ENCODE measurements around the gene PTGIS.

The PTGIS gene

DNA sequence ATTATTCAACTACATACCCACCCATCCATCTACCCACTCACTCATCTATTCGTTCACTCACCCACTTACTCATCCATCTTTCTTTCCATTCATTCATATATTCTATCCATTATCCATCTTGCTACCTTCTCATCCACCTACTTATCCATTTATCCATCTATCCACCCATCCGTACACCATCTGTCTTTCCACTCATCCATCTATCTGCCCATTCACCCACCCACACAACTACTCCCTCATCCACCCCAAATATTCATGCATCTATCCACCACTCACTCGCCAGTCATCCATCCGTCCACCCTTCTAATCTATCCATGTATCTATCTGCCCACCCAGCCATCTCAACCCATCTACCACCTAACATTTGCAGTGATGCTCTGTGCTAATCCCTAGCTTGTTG is 71.9 kb downstream of the PTGIS start:
- FAIRE-seq, result no peak

DNA sequence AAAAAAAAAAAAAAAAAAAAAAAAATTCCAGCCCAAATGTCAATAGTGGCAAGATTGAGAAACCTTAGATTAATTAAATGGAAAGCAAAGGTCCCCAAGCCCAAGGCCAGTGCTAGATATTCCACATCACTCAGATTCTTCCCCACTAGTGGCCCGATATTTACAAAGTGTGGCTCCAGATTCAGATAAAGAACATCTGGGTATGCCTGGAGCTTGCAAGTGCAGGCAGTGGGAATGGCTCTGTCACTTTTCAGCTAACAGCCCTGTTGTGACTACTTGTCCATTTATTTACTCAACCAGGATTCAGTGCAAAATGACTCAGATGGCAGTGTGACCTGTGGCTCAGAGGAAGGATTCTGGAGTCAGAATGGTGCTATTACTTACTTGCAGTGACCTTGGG is 77.2 kb downstream of the PTGIS start:
- no peak for FAIRE-seq

DNA sequence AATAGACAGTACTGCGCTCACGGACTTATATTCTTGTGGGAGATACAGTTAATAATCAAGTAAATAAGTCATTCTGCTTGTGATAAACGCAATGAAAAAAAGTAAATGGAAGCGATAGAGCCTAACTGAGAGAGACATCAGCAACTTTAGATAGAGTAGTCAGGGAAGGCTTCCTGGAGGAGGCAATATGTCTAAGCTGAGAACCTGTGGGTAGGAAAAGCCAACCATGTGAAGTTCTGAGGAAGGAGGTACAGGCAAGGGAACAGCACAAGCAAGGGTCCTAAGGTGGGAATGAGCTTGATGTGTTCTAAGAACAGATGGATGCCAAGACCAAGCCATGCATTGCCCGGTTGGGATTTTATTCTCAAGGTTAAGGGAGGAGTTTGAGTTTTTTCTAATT is 78.2 kb downstream of the PTGIS start:
- FAIRE-seq, result no peak

DNA sequence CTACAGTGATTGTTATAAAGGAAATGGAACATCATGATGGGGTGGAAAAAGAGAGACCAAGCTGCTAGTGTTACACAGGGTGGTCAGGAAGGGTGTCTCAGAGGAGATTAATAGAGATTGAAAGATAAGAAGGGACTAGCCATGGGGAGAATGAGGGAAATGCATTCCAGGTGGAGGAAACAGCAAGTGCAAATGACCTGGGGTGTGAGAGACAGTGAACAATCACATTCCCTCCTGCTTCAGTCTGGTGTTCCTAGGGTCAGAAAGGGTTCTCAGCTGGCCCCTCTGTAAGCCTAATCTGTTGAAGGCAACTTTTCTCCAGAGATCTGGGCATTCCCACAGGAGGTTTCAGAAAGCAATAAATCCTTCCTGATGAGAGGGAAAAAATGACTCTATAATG is 81.9 kb downstream of the PTGIS start:
- no peak for FAIRE-seq

DNA sequence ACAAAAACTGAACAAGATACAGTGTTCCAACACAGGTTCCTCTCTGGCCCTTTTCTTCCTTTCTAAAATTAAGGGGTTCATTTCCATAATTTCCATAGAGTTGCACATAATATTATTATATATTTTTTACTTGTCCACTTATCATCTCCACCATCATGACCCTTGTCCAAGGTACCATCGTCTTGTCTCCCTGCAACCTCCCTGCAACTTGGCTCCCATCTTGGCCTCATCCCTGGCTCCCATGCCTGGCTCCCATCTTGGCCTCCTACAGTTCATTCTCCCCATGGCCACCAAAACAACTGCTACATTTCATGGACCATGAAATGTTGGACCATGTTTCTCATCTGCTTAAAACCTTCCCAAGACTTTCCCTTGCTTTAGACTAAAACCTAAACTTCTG is 82.4 kb downstream of the PTGIS start:
- no peak for FAIRE-seq

DNA sequence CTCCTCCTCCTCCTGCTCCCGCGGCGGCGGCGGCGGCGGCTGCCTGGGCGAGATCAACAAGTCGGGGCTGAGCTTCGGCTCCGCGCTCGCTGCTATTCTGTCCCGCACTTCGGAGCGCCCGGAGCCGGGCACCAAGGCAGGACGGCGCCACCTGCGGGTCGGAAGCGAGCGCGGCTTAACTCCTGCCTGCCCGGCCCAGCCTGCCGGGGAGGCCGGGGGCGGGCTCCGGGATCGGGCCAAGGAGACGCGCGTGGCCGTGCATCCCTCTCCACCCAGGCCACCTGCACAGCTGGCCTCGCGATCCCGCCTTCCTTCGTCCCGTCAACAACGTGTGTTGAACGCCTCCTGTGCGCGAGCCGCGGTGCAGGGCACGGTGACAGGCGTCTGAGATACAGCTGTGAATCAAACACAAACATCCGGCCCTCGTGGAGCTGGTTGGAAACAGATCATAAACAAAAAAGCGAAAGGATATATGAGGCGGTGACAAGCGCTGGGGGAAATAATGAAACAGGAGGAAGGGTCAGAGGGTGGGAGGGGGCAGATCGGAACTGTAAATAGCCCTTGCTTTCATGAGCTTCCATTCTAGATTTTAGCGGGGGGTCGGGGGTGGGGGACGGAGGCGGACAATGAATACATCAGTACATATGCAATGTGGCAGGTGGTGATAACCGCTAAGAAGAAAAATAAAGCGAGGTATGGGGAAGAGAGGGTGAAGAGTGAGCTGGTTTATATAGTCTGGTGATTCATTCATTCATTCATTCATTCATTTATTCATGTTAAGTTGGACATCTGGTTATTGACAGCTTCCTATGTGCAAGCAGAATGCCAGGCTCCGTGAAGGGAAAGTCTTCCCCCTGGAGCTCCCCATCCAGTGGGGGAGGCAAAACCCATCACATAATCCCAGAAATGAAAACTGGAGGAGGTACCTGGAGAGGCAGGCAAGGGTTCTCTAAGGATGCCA is 83.5 kb downstream of the PTGIS start:
- FAIRE-seq, result no peak

DNA sequence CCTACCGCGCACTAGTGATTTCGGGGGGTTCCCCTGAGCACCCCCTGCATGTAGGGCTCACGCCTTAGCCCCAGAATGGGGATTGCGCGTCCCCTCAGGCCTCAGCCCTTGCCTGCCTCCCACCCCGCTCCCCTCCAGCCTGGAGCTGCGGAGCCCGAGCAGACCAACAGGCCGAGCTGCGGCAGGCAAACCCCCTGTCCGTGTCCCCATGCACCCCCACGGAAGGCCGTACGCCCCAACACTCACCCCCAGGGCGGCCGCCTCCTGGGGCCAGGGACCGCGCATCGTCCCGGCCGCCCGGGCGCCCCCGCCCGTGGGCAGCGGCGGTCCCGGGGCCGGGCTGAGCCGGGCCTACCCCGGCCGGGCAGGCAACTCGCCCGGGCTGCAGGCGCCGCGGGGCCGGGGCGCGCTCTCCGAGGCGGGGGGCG is 84.2 kb downstream of the PTGIS start:
- FAIRE-seq, result no peak

DNA sequence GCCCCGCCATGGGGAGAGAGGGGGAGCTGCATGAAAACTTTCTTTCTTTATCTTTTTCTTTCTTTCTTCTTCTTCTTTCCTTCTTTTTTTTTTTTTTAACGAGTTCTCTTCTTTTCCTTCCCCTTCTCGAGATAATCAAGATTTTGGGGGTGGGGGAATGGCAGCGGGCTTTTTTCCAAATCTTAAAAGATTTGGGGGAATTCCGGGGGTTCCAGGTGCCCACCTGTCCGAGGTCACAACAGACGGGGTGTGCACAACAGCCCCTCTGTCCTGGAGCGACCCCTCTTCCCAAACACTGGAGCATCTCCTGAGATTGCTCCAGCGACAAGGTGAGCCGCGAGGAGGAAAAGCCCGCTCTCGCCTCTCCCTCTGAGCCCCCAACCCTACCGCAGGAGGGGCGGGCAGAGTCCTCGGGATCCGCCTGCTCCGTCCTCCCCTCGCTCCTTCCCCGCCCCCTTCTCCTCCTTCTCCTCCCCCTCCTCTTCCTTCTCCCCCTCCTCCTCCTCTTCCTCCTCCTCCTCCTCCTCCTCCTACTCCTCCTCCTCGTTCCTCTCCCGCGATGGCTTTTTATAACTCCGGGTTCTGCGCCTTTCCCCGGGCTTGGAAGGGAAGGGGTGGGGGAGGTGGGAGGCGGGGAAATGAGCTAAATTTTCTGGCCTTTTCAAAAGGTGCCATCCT is 84.8 kb downstream of the PTGIS start:
- FAIRE-seq, result no peak

DNA sequence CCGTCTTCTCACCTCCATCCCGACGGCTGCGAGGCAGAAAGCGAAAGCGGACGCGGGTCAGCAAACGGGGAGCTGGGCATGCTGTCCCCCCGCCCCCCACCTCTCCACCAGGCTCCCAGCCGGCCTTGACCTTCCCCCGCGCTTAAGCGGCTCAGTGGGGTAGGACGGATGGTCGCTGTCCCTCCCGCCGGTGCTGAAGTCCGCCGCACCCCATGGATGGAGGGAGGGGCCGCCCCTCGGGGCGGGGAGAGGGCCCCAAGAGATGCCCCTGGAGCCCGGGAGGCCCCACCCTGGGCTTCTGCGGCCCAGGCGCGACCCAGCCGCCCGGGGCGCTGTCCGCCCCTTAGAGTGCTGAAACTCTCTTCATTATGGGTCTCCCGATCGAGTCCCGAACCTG is 85.3 kb downstream of the PTGIS start, which contains the start of gene KCNB1:
TSS of gene KCNB1 (minus strand) at position 48 of the 397 bp plus-strand sequence. CDS start 188 bp downstream, outside the sequence.
- FAIRE-seq, result no peak

DNA sequence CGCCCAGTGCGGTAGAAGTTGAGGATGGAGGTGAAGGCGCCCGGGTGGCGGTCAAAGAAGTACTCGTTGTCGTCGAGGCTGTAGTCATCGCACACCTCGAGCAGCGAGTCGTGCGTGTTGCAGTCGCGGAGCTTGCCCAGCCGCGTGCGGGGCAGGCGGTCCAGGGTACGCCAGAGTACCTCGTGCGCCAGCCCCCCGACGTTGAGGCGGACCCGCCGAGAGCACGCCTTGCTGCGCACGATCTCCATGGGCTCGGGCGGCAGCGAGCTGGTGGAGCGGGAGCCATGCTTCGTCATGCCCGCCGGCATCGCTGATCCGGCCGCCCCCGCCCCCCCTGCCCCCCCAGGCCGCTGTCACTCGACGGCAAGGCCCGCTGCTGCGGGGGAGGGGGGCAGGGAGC is 85.8 kb downstream of the PTGIS start:
- FAIRE-seq, result no peak

DNA sequence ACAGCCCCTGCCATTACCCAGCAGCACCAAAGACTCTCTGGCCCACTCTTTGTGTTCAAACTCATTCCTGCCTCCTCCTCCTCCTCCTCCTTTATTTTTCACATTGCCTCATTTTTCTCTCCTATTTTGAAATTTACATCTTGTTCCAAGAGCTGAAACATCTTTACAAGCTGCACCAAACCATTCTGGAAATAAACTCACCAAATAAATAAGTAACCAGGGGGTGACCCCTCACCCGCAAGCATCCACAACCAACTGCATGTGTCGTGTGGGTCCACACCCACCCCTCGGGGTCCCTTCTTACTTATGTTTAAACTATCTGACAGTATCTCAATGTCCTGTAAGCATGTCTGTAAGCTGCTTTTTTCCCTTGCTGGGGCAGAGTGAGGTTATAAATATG is 86.8 kb downstream of the PTGIS start:
- no peak for FAIRE-seq

DNA sequence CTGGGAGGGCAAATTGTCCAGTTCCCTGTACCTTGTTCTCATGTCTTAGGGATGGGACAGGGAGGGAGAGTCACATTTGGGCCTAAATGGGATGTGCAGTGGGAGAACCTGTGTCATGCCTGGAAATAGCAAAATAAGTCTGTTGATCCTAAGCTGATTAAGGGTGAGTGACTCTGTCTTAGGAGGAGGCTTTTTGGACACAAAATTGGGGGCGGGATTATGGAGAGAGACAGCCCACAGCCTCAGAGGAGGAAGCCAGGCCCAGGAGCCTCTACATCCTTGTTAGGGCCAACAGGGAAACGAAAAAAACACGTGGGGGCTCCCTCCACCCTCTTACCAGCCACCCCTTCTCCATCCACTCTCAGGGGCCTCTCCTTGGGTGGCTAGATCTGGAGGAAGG is 87.7 kb downstream of the PTGIS start:
- FAIRE-seq, result no peak

DNA sequence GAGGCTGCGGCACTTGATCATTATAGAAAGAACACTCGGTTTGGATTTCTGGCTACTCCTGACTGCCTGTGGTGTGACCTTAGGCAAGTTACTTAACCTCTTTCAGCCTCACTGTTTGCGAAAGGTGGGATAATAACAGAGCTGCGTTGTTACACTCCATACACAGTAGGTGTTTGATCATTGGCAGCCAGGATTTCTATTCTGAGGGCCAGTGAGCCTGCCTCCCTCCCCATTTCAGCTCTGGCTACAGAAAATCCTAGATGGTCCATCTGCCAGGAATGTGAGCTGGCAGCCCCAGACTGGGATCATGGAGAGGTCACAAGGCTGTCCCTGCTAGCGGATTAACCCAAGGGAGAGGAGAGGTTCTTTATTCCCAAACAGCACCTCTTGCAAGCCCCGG is 88.2 kb downstream of the PTGIS start:
- no peak for FAIRE-seq

DNA sequence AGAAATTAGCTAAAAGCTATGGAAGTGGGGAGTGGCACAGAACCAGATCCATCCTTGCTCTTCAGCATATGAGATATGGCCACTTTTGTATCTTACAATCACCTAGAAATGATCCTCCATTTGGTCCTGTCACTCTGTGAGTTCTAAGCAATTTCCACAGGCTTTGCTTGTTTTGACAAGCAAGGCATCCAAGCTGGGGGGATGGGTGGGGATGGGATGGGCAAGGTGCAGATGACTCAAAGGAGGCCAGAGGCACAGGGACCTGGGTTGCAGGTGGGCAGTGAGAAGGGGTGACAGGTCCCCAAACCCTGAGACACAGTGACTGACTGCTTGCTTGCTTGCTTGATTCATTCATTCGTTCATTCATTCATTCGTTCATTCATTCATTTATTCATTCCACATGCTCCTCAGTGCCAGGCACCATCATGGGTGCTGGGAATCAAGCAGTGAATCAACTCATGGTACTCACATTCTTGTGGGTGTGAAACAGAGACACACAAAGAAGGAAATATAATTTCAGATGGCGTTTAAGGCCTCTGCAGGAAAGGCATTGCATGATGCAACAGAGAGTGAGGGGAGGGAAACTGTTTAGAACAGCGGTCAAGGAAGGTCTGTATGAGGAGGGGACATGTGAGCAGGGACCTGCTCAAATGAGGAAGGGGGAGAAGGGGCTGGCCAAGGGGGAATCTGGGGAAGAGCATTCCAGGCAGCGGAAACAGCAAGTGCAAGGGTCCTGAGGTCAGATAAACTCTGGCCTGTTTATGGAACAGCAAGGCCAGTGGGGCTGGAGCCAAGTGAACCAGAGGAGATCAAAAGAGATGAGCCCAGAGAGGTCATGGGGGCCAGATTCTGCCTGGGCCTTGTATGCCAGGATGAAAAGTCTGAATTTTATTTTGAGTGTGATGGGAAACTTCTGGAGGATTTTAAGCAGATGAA is 88.9 kb downstream of the PTGIS start:
- FAIRE-seq, result no peak

DNA sequence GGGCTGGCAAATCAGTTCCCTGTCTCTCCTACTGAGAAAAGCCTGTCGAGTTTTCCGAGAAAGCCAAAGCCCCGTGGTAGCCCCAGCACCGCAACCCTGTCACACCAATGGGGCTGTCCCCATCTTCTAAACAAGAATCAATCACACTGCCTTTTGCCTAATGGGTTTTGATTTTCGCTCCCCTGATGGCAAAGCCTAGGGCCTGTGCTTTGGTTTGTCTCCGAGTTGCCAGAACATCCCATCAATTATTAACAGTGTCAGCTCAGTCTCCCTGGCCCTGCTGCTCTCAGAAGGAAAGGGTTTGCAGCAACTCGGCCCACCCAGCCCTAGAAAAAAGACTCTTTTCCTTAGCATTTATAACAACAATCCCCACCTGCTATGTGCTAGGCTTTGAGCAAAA is 89.7 kb downstream of the PTGIS start:
- no peak for FAIRE-seq

DNA sequence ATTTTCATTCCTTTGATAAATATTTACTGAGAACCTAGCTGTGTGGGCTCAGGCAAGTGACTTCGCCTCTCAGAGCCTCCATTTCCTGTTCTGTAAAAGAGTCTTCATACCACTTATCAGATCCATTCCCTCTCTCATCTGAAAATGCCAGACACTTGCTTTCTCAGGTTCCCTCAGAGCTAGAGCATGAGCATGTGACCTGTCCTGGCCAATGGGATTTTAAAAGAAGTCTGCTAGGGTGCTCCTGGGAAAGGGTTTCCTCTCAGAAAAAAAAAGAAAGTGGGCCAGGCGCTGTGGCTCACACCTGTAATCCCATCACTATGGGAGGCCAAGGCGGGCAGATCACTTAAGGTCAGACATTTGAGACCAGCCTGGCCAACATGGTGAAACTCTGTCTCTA is 90.7 kb downstream of the PTGIS start:
- no peak for FAIRE-seq

DNA sequence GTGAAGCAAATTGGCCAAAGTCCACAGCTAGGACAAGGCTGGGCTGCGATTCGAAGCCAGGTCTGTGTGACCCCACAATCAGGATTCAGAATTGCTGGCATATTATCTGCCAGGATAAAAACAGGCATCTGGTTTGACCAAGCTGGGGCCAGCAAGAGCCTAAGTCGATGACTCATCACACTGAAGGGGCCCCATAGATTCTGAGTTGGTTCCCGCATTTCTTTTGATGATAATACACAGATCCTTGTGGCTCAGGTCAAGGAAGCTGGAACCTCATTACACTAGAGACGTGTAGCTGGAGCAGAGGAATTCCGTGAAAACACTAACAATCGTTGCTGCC is 92.0 kb downstream of the PTGIS start:
- FAIRE-seq, result no peak

DNA sequence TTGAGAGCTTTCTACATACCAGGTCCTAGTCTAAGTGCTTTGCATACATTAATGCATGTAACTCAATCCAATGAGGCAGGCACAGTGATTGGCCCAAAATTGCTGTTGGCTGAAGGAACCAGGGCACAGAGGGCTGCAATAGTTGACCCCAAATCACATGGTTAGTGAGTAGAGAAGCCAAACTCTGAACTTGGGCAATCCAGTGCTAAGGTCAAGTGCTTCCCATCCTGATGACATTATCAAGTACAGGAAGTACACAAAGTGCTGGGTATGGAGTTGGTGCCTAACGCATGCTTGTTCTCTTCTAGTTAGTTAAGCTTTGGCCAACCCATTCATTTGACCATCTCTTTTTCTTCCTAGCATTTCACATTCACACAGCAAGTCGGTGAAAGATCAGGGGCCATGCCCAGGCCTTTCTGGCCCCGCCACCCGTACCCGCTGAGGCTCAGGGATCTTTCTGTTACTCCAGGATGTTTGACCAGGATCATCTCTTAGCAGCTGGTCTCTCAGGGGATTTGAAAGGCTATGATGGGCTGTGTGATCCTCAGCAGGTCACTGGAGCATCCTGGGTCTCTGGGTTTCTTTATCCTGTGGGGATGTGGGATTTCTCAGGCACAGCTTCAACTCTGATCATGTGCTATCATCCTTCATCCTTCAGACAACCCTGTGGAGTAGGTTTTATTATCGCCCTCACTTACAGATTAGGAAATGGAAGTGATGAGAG is 92.5 kb downstream of the PTGIS start:
- no peak for FAIRE-seq

DNA sequence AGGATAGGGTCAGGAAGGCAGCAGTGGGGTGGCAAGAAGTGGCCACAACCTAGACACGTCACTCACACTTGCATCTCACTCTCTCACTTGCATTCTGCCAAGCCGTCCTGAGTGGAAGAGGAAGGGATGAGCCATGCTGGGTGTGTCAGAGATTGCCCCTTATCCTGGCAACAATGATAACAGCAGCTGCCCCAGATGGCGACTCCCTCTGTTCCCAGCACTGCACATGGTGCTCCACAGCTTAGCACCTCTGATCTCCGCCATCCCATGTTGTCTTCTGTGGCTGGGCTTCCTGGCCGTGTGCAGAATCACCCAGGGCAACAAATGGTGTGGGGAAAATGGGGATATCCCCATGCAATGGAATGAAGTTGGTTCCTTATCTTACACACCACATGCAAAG is 96.5 kb downstream of the PTGIS start:
- no peak for FAIRE-seq

DNA sequence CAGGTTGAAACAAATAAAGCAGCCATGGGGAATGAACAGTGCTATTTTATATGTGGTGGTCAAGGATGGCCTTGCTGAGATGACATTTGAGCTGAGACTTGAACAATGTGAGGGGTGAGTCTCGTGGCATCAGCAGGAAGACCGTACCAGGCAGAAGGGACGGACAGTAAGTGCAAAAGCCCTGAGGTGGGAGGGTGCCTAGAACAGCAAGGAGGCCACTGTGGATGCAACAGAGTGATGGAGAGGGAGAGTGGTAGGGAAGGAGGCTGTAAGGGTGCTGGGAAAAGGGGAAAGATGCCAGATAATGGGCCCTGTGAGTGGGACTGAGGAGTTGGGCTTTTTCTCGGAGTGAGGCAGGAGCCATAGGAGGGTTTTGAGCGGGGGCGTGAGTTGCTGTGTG is 97.0 kb downstream of the PTGIS start:
- no peak for FAIRE-seq

DNA sequence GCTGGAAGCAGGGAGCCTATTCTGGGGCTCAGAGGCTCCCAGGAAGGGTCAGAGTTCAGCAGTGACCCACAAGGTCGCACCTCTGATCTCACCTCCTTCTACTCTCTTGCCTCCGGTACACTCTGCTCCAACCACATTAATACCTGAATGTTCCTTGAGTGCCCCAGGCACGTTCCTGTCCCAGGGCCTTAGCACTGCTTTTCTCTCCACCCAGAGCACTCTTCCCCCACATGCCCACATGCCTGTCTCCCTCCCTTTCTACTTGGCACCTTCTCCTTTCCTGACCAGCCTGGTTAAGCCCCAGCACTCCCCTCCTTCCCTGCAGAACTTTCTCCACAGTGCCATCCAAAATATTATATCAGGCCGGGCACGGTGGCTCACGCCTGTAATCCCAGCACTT is 98.9 kb downstream of the PTGIS start:
- FAIRE-seq, result no peak

DNA sequence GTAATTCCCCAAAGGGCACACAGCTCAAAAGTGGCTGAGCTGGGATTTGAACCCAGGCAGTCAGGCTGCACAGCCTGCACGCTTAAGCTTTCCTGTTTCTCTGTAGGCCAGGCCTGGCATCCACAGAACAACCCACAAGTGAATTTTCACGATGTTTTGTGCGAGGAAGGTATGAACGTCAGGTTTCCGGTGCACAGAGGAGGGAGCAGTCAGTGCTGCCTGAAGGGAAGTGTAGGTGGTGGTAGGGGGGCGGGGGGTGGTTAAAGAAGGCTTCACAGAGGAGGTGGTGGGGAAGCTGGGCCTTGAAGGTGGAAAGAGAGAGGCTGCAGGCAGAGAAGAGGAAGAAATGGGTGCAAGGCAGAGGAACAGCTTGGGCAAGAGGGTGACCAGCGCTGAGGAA is 99.5 kb downstream of the PTGIS start:
- FAIRE-seq, result no peak
